Effector memory CD8-positive, alpha-beta T cell (primary cell): ENCODE measurements around the gene CHIT1.
"Not testable (repeated sequence)": the region's sequence is repeated elsewhere in the genome, so short reads cannot be mapped to it uniquely, and the experiment has no call there.

Source experiments
- ATAC-seq: fragments of 150-1000 bp; cut with Tn5 transposase; replicated peaks from 2 replicates; pipeline ENCODE4 v1.10.0; 2021; ENCODE audit warnings: mild to moderate bottlenecking, moderate library complexity
- DNase-seq, 3 experiments: peaks; one replicate each; pipeline ENCODE4 v3.0.0; 2021
- H3K27ac Mint-ChIP-seq, 2 donors: one replicate each; pipeline ENCODE4 v1.8.0; 2022; ENCODE audit warnings: mild to moderate bottlenecking in 2 of 2, mixed read lengths in 2 of 2, moderate library complexity in 2 of 2
- H3K27me3 Mint-ChIP-seq, 2 donors: one replicate each; pipeline ENCODE4 v1.8.0; 2022; ENCODE audit warnings: mixed read lengths in 2 of 2
- H3K36me3 Mint-ChIP-seq: one replicate; pipeline ENCODE4 v1.8.0; 2022; ENCODE audit warnings: mild to moderate bottlenecking, moderate library complexity, mixed read lengths; ENCODE audit not compliant: insufficient read depth
- H3K4me1 Mint-ChIP-seq, 2 donors: one replicate each; pipeline ENCODE4 v1.8.0; 2022; ENCODE audit warnings: low read depth in 2 of 2, mixed read lengths in 2 of 2
- H3K4me3 Mint-ChIP-seq, 2 donors: one replicate each; pipeline ENCODE4 v1.8.0; 2022; ENCODE audit warnings: mild to moderate bottlenecking in 2 of 2, mixed read lengths in 2 of 2, moderate library complexity in 2 of 2
- H3K9me3 Mint-ChIP-seq, 2 donors: one replicate each; pipeline ENCODE4 v1.8.0; 2022; ENCODE audit warnings: mixed read lengths in 2 of 2

CHIT1 gene

DNA sequence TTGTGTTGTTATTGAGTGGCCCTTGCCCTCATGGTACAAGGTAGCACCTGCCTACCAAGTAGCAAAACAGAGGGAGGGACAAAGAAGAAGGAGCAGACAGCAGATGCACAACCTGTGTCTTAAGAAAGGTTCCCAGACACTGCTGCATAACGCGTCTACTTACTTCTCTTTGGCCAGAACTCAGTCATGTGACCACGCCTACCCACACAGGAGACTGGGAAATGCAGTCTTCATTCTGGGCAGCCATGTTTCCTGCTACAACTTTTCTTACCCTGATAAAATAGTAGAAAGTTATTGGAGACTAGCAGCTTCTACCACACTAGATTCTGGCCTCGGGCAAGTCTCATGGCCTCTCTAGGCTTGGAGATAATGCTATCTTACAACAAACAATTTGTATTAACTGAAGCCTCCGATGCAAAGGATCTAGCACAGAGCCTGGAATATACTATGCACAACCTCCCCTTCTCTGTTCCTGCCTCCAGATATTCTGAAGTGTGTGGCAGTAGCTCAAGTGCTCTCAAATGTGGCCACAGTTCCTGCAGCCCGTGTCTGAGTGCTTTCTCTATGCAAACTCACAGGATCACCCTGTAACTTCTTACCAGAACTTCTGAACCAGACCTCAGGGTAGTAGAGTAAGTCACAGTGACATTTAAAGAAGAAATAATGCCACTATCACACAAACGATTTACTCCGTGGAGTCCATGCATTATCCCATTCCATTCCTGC is 41.7 kb upstream of the CHIT1 start:
- Mint-ChIP-seq H3K27ac (peak overlapping the region; percentile 46), H3K4me1 (peaks cover 18 to 26% of the 10 kb centered on the region in 2 donors), H3K36me3 (no peaks in the 10 kb centered on the region), H3K9me3 (no peaks in the 10 kb centered on the region), H3K4me3 (no peak overlapping the region), H3K27me3 (peaks cover 0 to 5% of the 10 kb centered on the region in 2 donors)
- peak; percentile 56 to 67 (median 65) for DNase-seq
- peak; percentile 67 for ATAC-seq

DNA sequence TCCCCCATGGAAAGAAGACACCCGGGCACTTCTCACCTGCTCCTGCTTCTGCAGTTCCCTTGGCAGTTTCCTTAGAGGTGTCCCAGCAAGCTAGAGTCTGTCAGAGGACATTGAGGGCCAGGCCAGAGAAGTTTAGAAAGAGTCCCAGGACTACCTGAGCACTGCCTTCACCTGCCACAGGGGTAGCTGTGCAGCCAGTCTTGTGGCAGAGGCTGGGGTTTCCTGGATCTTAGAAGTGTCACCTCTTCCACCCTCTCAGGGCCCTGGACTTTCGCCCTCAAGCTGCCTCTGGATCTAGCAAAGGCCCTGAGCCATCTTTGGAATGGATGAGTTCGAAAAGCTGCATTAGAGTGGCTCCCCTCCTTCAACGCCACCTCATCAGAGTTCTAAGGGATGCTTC is 41.0 kb upstream of the CHIT1 start:
- H3K4me3 Mint-ChIP-seq: no peak overlapping the region
- H3K27me3 Mint-ChIP-seq: peaks cover 0 to 5% of the 10 kb centered on the region in 2 donors
- H3K27ac Mint-ChIP-seq: peak overlapping the region; percentile 46
- H3K4me1 Mint-ChIP-seq: peaks cover 18 to 26% of the 10 kb centered on the region in 2 donors
- no peak for ATAC-seq
- H3K9me3 Mint-ChIP-seq: no peaks in the 10 kb centered on the region
- no peaks in the 10 kb centered on the region for H3K36me3 Mint-ChIP-seq
- DNase-seq: no peak

DNA sequence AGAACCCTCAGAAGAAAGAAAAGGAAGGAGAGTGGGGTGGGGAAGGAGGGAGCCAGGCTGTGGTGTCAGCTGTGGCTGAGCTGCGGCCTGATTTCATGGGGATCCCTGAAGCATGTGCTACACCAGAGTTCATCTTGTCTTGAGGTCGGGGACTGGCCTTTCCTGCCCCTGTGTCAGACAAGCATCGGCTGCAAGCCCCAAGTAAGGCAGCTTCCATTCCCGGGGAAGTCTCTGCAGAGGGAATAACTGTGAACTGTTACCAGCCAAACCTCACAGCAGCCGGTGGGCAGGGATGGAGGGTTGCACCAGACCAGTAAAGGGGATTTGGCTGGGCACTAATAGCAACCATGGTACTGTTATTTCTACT is 40.2 kb upstream of the CHIT1 start:
- no peak overlapping the region for H3K27ac Mint-ChIP-seq
- H3K36me3 Mint-ChIP-seq: no peaks in the 10 kb centered on the region
- H3K4me3 Mint-ChIP-seq: no peak overlapping the region
- H3K4me1 Mint-ChIP-seq: peaks cover 18 to 26% of the 10 kb centered on the region in 2 donors
- ATAC-seq (no peak), DNase-seq (no peak)
- no peaks in the 10 kb centered on the region for H3K9me3 Mint-ChIP-seq
- H3K27me3 Mint-ChIP-seq: peaks cover 0 to 5% of the 10 kb centered on the region in 2 donors

DNA sequence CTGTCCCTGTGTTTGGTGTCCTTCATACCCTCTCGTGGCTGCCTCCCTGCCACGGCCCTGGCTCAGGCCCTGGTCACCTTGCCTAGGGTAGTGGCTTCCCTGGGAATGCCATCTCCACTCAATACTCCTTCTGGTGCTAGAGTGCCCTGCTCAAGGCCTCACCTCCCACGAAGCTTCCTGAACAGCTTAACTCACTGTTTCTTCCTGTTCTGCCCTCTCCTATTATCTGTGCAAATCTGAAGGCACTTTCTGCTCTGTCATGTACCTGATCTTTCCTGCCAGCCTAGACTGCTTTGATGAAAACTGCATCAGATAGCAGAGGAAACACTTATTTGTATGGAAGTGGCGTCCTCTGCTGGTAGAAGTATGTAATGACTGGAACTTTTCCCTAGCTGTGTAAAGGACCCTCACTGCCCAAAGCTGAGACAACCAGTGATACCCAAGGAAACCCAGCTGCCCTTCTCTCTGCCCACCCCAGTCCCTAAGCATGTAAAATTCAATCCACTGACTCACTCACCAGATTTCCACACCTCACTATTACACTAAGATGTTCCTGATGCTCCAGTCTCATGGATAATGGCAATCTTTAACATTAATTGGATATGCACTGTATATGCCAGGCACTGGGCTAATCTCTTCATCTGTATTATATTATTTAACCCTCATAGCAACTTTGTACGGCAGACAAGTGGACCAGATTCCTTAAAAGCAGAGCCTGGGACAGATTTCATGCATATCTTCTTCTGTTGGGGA is 39.6 kb upstream of the CHIT1 start:
- H3K27me3 Mint-ChIP-seq: peaks cover 0 to 5% of the 10 kb centered on the region in 2 donors
- peak; percentile 38 for ATAC-seq
- DNase-seq: peak; percentile 53 to 60 (median 54)
- H3K4me1 Mint-ChIP-seq: peaks cover 18 to 26% of the 10 kb centered on the region in 2 donors
- H3K9me3 Mint-ChIP-seq: no peaks in the 10 kb centered on the region
- H3K36me3 Mint-ChIP-seq: no peaks in the 10 kb centered on the region
- no peak overlapping the region for H3K4me3 Mint-ChIP-seq
- no peak overlapping the region for H3K27ac Mint-ChIP-seq

DNA sequence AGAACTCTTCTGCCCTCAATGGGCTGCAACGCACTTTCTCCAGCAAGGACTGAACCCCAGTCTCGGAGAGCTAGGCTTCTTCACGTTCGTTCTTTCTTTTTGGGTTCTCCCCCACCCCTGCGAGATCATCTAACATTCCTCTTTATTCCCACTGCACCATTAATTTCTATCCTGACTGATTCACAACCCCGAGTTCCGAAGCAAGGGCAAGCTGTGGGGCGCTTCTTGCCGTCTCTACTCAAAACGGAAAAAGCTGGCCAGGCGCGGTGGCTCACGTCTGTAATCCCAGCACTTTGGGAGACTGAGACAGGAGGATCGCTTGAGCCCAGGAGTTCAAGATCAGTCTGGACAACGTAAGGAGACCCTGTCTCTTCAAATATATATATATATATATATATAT is 38.4 kb upstream of the CHIT1 start:
- H3K36me3 Mint-ChIP-seq: no peaks in the 10 kb centered on the region
- ATAC-seq (no peak), DNase-seq (no peak)
- peak overlapping the region; percentile 78 to 84 for H3K4me3 Mint-ChIP-seq
- H3K4me1 Mint-ChIP-seq: peaks cover 11 to 20% of the 10 kb centered on the region in 2 donors
- H3K9me3 Mint-ChIP-seq: no peaks in the 10 kb centered on the region
- H3K27me3 Mint-ChIP-seq: peaks cover 0 to 5% of the 10 kb centered on the region in 2 donors
- peak overlapping the region; percentile 73 to 79 for H3K27ac Mint-ChIP-seq

GRCh38 chr1:203267347-203267846 is 37.9 kb upstream of the CHIT1 start:
- H3K36me3 Mint-ChIP-seq: no peaks in the 10 kb centered on the region
- H3K27ac Mint-ChIP-seq: peak overlapping the region; percentile 73 to 79
- H3K4me3 Mint-ChIP-seq: peak overlapping the region; percentile 78 to 84
- ATAC-seq: peak; percentile 71
- H3K27me3 Mint-ChIP-seq: peaks cover under 1 to 7% of the 10 kb centered on the region in 2 donors
- H3K4me1 Mint-ChIP-seq: peaks cover 11 to 18% of the 10 kb centered on the region in 2 donors
- no peaks in the 10 kb centered on the region for H3K9me3 Mint-ChIP-seq
- peak; percentile 86 to 88 (median 87) for DNase-seq

GRCh38 chr1:203266140-203266539 is 36.7 kb upstream of the CHIT1 start:
- H3K36me3 Mint-ChIP-seq, H3K9me3 Mint-ChIP-seq, H3K4me3 Mint-ChIP-seq, DNase-seq, H3K27ac Mint-ChIP-seq, ATAC-seq: not testable (repeated sequence)
- Mint-ChIP-seq H3K27me3 (peaks cover 10 to 14% of the 10 kb centered on the region in 2 donors), H3K4me1 (peaks cover 11 to 17% of the 10 kb centered on the region in 2 donors)

DNA sequence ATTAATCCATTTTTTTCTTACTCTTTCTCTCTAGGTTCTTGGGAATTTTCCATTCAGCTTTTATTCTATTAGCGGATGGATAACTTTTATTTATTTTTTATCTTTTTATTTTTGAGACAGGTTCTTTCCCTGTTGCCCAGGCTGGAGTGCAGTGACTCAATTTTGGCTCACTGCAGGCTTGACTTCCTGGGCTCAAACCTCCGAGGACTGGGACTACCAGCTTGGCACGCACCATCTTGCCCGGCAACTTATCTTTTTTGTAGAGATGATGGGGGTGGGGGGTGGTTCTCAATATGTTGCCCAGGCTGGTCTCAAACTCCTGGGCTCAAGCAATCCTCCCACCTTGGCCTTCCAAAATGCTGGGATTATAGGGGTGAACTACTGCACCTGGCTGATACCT is 36.1 kb upstream of the CHIT1 start:
- Mint-ChIP-seq H3K36me3 (no peaks in the 10 kb centered on the region), H3K4me1 (peaks cover 11% of the 10 kb centered on the region in 2 donors), H3K27ac (no peak overlapping the region), H3K9me3 (no peaks in the 10 kb centered on the region), H3K4me3 (no peak overlapping the region), H3K27me3 (peaks cover 10 to 20% of the 10 kb centered on the region in 2 donors)
- ATAC-seq (no peak), DNase-seq (no peak)

- DNase-seq: no peak
- H3K27ac Mint-ChIP-seq: no peak overlapping the region
- H3K4me1 Mint-ChIP-seq: peaks cover 11% of the 10 kb centered on the region in 2 donors
- ATAC-seq: no peak
- H3K9me3 Mint-ChIP-seq: no peaks in the 10 kb centered on the region
- H3K27me3 Mint-ChIP-seq: peaks cover 17 to 34% of the 10 kb centered on the region in 2 donors
- H3K36me3 Mint-ChIP-seq: no peaks in the 10 kb centered on the region
- no peak overlapping the region for H3K4me3 Mint-ChIP-seq
These were observed 34.6 kb upstream of the CHIT1 start for GRCh38 chr1:203264052-203264501.

GRCh38 chr1:203263496-203263895 is 34.0 kb upstream of the CHIT1 start:
- Mint-ChIP-seq H3K36me3 (no peaks in the 10 kb centered on the region), H3K27ac (peak overlapping the region in 1 of 2 donors; percentile 15), H3K27me3 (peaks cover 21 to 37% of the 10 kb centered on the region in 2 donors), H3K4me1 (peaks cover 11% of the 10 kb centered on the region in 2 donors), H3K9me3 (no peaks in the 10 kb centered on the region), H3K4me3 (no peak overlapping the region)
- DNase-seq (no peak), ATAC-seq (no peak)

- ATAC-seq, H3K4me3 Mint-ChIP-seq, H3K27ac Mint-ChIP-seq, H3K4me1 Mint-ChIP-seq, H3K36me3 Mint-ChIP-seq, DNase-seq, H3K9me3 Mint-ChIP-seq: not testable (repeated sequence)
- peaks cover 72 to 73% of the 10 kb centered on the region in 2 donors for H3K27me3 Mint-ChIP-seq
These were observed 27.2 kb upstream of the CHIT1 start for GRCh38 chr1:203256636-203257035.

- not testable (repeated sequence) for H3K9me3 Mint-ChIP-seq, ATAC-seq, H3K4me1 Mint-ChIP-seq, H3K4me3 Mint-ChIP-seq, DNase-seq, H3K36me3 Mint-ChIP-seq, H3K27ac Mint-ChIP-seq
- peaks cover 65 to 85% of the 10 kb centered on the region in 2 donors for H3K27me3 Mint-ChIP-seq
These were observed 25.3 kb upstream of the CHIT1 start for GRCh38 chr1:203254782-203255181.

GRCh38 chr1:203252678-203253077 is 23.2 kb upstream of the CHIT1 start:
- peaks cover 3% of the 10 kb centered on the region for H3K36me3 Mint-ChIP-seq
- no peak overlapping the region for H3K4me3 Mint-ChIP-seq
- DNase-seq (no peak), ATAC-seq (no peak)
- no peaks in the 10 kb centered on the region for H3K9me3 Mint-ChIP-seq
- no peaks in the 10 kb centered on the region for H3K4me1 Mint-ChIP-seq
- H3K27me3 Mint-ChIP-seq: peaks cover 72 to 86% of the 10 kb centered on the region in 2 donors
- H3K27ac Mint-ChIP-seq: no peak overlapping the region
